ENCODE results near the gene PSME3IP1.

GRCh38 chr16:57111420-57111819, 74.4 kb downstream of the PSME3IP1 start:
- TF ChIP-seq, protein P1, sequence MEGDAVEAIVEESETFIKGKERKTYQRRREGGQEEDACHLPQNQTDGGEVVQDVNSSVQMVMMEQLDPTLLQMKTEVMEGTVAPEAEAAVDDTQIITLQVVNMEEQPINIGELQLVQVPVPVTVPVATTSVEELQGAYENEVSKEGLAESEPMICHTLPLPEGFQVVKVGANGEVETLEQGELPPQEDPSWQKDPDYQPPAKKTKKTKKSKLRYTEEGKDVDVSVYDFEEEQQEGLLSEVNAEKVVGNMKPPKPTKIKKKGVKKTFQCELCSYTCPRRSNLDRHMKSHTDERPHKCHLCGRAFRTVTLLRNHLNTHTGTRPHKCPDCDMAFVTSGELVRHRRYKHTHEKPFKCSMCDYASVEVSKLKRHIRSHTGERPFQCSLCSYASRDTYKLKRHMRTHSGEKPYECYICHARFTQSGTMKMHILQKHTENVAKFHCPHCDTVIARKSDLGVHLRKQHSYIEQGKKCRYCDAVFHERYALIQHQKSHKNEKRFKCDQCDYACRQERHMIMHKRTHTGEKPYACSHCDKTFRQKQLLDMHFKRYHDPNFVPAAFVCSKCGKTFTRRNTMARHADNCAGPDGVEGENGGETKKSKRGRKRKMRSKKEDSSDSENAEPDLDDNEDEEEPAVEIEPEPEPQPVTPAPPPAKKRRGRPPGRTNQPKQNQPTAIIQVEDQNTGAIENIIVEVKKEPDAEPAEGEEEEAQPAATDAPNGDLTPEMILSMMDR (conservative IDR thresholded peaks at IDR 0.05; ENCODE audit: low read depth, low read length): no peak
- TF ChIP-seq POLR2A (IDR thresholded peaks at IDR 0.05; ENCODE audit: low read depth, low read length) (no peak), MAFK (IDR thresholded peaks at IDR 0.05; ENCODE audit: low read depth, low read length) (no peak), MXI1 (IDR thresholded peaks at IDR 0.05; ENCODE audit: borderline replicate concordance, low read depth, low read length) (no peak), CHD1 (IDR thresholded peaks at IDR 0.05; ENCODE audit: low read depth, low read length) (no peak)
